Activated CD4-positive, alpha-beta T cell treated with anti-CD3 and anti-CD28 coated beads, Interleukin-2, amount 10 ng/mL, durations not matched to agents 24 days and 14 days (primary cell): ENCODE measurements around the gene VEZT. TPM values are rescaled to one million over a fixed set of nuclear protein-coding genes. Genes with fewer than 3 reads are reported as not detected.
"Not testable (repeated sequence)": the region's sequence is repeated elsewhere in the genome, so short reads cannot be mapped to it uniquely, and the experiment has no call there.

Source experiments
- DNase-seq: peaks from one replicate; pipeline ENCODE4 v3.0.0; 2022
- H3K27ac Mint-ChIP-seq: one replicate; pipeline ENCODE4 v1.8.0; 2022; ENCODE audit warnings: mild to moderate bottlenecking, mixed read lengths
- H3K27me3 Mint-ChIP-seq: one replicate; pipeline ENCODE4 v1.8.0; 2022; ENCODE audit warnings: mixed read lengths
- H3K36me3 Mint-ChIP-seq: one replicate; pipeline ENCODE4 v1.8.0; 2022; ENCODE audit warnings: low read depth, mild to moderate bottlenecking, mixed read lengths
- H3K4me1 Mint-ChIP-seq: one replicate; pipeline ENCODE4 v1.8.0; 2021; ENCODE audit warnings: mixed read lengths
- H3K4me3 Mint-ChIP-seq: one replicate; pipeline ENCODE4 v1.8.0; 2022; ENCODE audit warnings: mild to moderate bottlenecking, moderate library complexity, mixed read lengths
- H3K9me3 Mint-ChIP-seq: one replicate; pipeline ENCODE4 v1.8.0; 2021; ENCODE audit warnings: mixed read lengths
- intact Hi-C: fragments of 100-400 bp; cut with micrococcal nuclease; formaldehyde crosslinking; loops from one replicate; pipeline ENCODE4 v1.15.1; 2023
- total RNA-seq: library from RNA; stranded (reverse); gene quantifications from 2 replicates; pipeline ENCODE4 v1.2.3, GENCODE V29; 2022

Gene VEZT
- total RNA-seq, 1 donor from 2014 or later: 57.7 TPM

GRCh38 chr12:95314756-95315155 is 97.1 kb downstream of the VEZT start:
- DNase-seq, H3K27ac Mint-ChIP-seq, H3K36me3 Mint-ChIP-seq, H3K4me1 Mint-ChIP-seq, H3K27me3 Mint-ChIP-seq, intact Hi-C loops, H3K9me3 Mint-ChIP-seq, H3K4me3 Mint-ChIP-seq: not testable (repeated sequence)

- no peak overlapping the region for H3K27ac Mint-ChIP-seq
- H3K4me3 Mint-ChIP-seq: no peak overlapping the region
- no peaks in the 10 kb centered on the region for H3K36me3 Mint-ChIP-seq
- no peaks in the 10 kb centered on the region for H3K4me1 Mint-ChIP-seq
- DNase-seq: no peak
- intact Hi-C loops: no loop called here
- peaks cover 8% of the 10 kb centered on the region for H3K27me3 Mint-ChIP-seq
- no peaks in the 10 kb centered on the region for H3K9me3 Mint-ChIP-seq
Measured at GRCh38 chr12:95316798-95317197, 99.2 kb downstream of the VEZT start.

GRCh38 chr12:95318071-95318545 is 100.5 kb downstream of the VEZT start:
- no peak for DNase-seq
- H3K4me3 Mint-ChIP-seq: no peak overlapping the region
- no peaks in the 10 kb centered on the region for H3K36me3 Mint-ChIP-seq
- intact Hi-C loops: no loop called here
- H3K27ac Mint-ChIP-seq: no peak overlapping the region
- no peaks in the 10 kb centered on the region for H3K4me1 Mint-ChIP-seq
- no peaks in the 10 kb centered on the region for H3K9me3 Mint-ChIP-seq
- peaks cover 8% of the 10 kb centered on the region for H3K27me3 Mint-ChIP-seq

- Mint-ChIP-seq H3K27me3 (peaks cover 3% of the 10 kb centered on the region), H3K4me3 (no peak overlapping the region), H3K9me3 (no peaks in the 10 kb centered on the region), H3K27ac (no peak overlapping the region), H3K4me1 (no peaks in the 10 kb centered on the region), H3K36me3 (no peaks in the 10 kb centered on the region)
- no peak for DNase-seq
- intact Hi-C loops: no loop called here
Measured at GRCh38 chr12:95319694-95320331, 102.2 kb downstream of the VEZT start.

GRCh38 chr12:95321516-95322246 is 104.1 kb downstream of the VEZT start:
- DNase-seq: no peak
- Mint-ChIP-seq H3K9me3 (no peaks in the 10 kb centered on the region), H3K27ac (no peak overlapping the region)

GRCh38 chr12:95322326-95322725 is 104.7 kb downstream of the VEZT start:
- intact Hi-C loops: no loop called here
- DNase-seq: no peak
- no peak overlapping the region for H3K27ac Mint-ChIP-seq
- no peaks in the 10 kb centered on the region for H3K4me1 Mint-ChIP-seq
- H3K27me3 Mint-ChIP-seq: no peaks in the 10 kb centered on the region
- no peak overlapping the region for H3K4me3 Mint-ChIP-seq
- H3K36me3 Mint-ChIP-seq: no peaks in the 10 kb centered on the region
- H3K9me3 Mint-ChIP-seq: no peaks in the 10 kb centered on the region

More at GRCh38 chr12:95321516-95322246, 104.1 kb downstream of the VEZT start:
- H3K4me1 Mint-ChIP-seq: no peaks in the 10 kb centered on the region
- H3K4me3 Mint-ChIP-seq: no peak overlapping the region
- no peaks in the 10 kb centered on the region for H3K27me3 Mint-ChIP-seq
- intact Hi-C loops: no loop called here
- no peaks in the 10 kb centered on the region for H3K36me3 Mint-ChIP-seq

GRCh38 chr12:95323212-95323611 is 105.6 kb downstream of the VEZT start:
- no peaks in the 10 kb centered on the region for H3K9me3 Mint-ChIP-seq
- intact Hi-C loops: no loop called here
- DNase-seq: no peak
- H3K36me3 Mint-ChIP-seq: no peaks in the 10 kb centered on the region
- H3K27me3 Mint-ChIP-seq: no peaks in the 10 kb centered on the region
- H3K4me3 Mint-ChIP-seq: no peak overlapping the region
- no peak overlapping the region for H3K27ac Mint-ChIP-seq
- H3K4me1 Mint-ChIP-seq: no peaks in the 10 kb centered on the region

GRCh38 chr12:95324246-95324645 is 106.6 kb downstream of the VEZT start:
- H3K4me1 Mint-ChIP-seq, DNase-seq, H3K9me3 Mint-ChIP-seq, H3K36me3 Mint-ChIP-seq, H3K27ac Mint-ChIP-seq, intact Hi-C loops, H3K4me3 Mint-ChIP-seq, H3K27me3 Mint-ChIP-seq: not testable (repeated sequence)

- no peaks in the 10 kb centered on the region for H3K4me1 Mint-ChIP-seq
- H3K9me3 Mint-ChIP-seq: no peaks in the 10 kb centered on the region
- H3K27ac Mint-ChIP-seq: no peak overlapping the region
- H3K4me3 Mint-ChIP-seq: no peak overlapping the region
- intact Hi-C loops: no loop called here
- DNase-seq: no peak
- no peaks in the 10 kb centered on the region for H3K27me3 Mint-ChIP-seq
- no peaks in the 10 kb centered on the region for H3K36me3 Mint-ChIP-seq
Measured at GRCh38 chr12:95325501-95325900, 107.9 kb downstream of the VEZT start.

GRCh38 chr12:95326445-95326844 is 108.8 kb downstream of the VEZT start:
- Mint-ChIP-seq H3K36me3 (no peaks in the 10 kb centered on the region), H3K27ac (no peak overlapping the region), H3K27me3 (no peaks in the 10 kb centered on the region), H3K9me3 (no peaks in the 10 kb centered on the region), H3K4me3 (no peak overlapping the region), H3K4me1 (no peaks in the 10 kb centered on the region)
- no peak for DNase-seq
- intact Hi-C loops: no loop called here

GRCh38 chr12:95326855-95327254 is 109.2 kb downstream of the VEZT start:
- no peak overlapping the region for H3K27ac Mint-ChIP-seq
- no peaks in the 10 kb centered on the region for H3K36me3 Mint-ChIP-seq
- H3K27me3 Mint-ChIP-seq: no peaks in the 10 kb centered on the region
- intact Hi-C loops: no loop called here
- no peaks in the 10 kb centered on the region for H3K4me1 Mint-ChIP-seq
- no peaks in the 10 kb centered on the region for H3K9me3 Mint-ChIP-seq
- DNase-seq: no peak
- no peak overlapping the region for H3K4me3 Mint-ChIP-seq

- H3K36me3 Mint-ChIP-seq: no peaks in the 10 kb centered on the region
- H3K4me3 Mint-ChIP-seq: no peak overlapping the region
- intact Hi-C loops: no loop called here
- no peaks in the 10 kb centered on the region for H3K9me3 Mint-ChIP-seq
- H3K27me3 Mint-ChIP-seq: no peaks in the 10 kb centered on the region
- no peak for DNase-seq
- no peak overlapping the region for H3K27ac Mint-ChIP-seq
- no peaks in the 10 kb centered on the region for H3K4me1 Mint-ChIP-seq
Measured at GRCh38 chr12:95328708-95329107, 111.1 kb downstream of the VEZT start.

- no peak for DNase-seq
- no peak overlapping the region for H3K27ac Mint-ChIP-seq
- no peaks in the 10 kb centered on the region for H3K27me3 Mint-ChIP-seq
- no peaks in the 10 kb centered on the region for H3K9me3 Mint-ChIP-seq
- intact Hi-C loops: no loop called here
- H3K36me3 Mint-ChIP-seq: no peaks in the 10 kb centered on the region
- H3K4me3 Mint-ChIP-seq: no peak overlapping the region
- H3K4me1 Mint-ChIP-seq: peaks cover 3% of the 10 kb centered on the region
Measured at GRCh38 chr12:95335948-95336347, 118.3 kb downstream of the VEZT start.

- H3K4me1 Mint-ChIP-seq: peaks cover 3% of the 10 kb centered on the region
- H3K27ac Mint-ChIP-seq: no peak overlapping the region
- no peaks in the 10 kb centered on the region for H3K9me3 Mint-ChIP-seq
- H3K4me3 Mint-ChIP-seq: no peak overlapping the region
- DNase-seq: no peak
- H3K36me3 Mint-ChIP-seq: no peaks in the 10 kb centered on the region
- intact Hi-C loops: no loop called here
- no peaks in the 10 kb centered on the region for H3K27me3 Mint-ChIP-seq
Measured at GRCh38 chr12:95336387-95337067, 118.9 kb downstream of the VEZT start.
